ENCODE data around the gene GJA9.

GJA9 gene

DNA sequence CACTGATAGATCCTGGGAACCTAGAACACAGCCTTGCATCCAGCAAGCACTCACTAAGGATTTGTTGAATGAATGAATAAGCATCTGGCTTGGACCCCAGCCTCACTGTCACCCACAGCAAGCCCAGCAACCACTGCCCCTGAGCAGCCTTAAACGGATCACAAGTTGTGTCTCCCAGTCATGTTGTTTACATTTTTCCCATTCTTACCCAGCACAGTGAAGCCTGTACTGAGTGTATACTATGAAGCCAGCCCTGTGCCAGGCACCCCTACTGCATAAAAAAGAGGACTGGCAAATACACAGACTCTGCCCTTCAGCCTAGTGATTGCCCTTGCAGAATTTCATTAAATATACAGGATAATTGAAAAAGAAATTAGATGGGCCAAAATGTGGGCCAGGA is 52.0 kb downstream of the GJA9 start:
- no peak for DNase-seq

DNA sequence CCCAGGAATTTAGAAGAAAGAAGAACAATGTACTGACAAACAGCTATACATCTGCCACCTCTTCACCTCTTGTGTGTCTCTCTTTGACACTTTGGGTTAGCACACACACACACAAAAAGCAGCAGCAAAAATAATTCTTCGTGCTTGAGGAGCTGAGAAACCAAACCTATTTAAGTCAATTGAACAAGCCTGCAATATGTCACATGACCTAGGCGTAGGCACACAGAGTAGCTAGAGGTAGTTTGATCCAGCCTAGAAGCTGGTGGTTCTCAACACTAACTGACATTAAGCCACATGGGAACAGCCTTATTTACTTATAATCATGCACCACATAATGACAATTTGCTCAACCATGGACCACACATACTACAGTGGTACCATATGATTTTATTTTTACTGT is 54.1 kb downstream of the GJA9 start:
- DNase-seq, result no peak

DNA sequence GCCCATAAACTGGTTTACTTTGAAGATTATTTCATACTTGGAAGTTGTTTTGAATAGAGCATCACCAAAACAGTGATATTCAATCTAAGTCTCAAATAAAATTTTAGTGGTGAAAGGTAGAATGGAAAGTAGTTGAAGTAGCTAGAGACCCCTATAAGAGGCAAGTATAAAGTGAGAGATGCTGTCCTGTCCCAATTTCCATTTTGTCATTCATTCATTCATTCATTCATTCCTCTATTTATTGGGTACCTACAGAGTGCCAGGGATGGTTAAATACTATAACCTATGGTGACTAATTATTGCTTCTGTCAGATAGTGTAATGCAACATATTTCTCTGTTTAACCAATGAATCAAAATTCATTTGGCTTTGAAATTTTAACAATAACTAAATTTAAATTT is 54.5 kb downstream of the GJA9 start:
- DNase-seq, result no peak

DNA sequence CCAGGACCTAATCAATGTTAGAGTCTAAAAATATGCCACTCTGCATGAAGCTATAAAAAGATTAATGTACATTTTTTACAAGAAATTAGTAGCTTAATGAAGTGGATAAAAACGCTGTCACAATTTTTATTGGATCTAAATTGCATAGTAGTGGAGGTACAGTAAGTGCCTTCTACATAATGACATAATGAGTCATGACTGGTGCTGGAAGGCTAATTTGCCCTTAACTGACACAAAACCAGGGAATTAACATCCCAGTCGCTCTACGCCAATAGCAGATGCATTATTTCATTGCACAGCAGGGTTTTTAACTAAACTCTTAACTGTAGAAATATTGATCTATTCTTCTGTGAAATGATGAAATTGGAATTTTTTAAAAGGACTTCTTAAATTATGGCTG is 55.1 kb downstream of the GJA9 start:
- no peak for DNase-seq
